ENCODE data around the gene SNCG.

SNCG gene

GRCh38 chr10:86962136-86962980, 4.0 kb downstream of the SNCG start:
- TF ChIP-seq, protein P1, sequence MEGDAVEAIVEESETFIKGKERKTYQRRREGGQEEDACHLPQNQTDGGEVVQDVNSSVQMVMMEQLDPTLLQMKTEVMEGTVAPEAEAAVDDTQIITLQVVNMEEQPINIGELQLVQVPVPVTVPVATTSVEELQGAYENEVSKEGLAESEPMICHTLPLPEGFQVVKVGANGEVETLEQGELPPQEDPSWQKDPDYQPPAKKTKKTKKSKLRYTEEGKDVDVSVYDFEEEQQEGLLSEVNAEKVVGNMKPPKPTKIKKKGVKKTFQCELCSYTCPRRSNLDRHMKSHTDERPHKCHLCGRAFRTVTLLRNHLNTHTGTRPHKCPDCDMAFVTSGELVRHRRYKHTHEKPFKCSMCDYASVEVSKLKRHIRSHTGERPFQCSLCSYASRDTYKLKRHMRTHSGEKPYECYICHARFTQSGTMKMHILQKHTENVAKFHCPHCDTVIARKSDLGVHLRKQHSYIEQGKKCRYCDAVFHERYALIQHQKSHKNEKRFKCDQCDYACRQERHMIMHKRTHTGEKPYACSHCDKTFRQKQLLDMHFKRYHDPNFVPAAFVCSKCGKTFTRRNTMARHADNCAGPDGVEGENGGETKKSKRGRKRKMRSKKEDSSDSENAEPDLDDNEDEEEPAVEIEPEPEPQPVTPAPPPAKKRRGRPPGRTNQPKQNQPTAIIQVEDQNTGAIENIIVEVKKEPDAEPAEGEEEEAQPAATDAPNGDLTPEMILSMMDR (IDR thresholded peaks at IDR 0.05; ENCODE audit: insufficient read depth, low read depth, low read length, missing control alignments): no peak
- no peak for DNase-seq (ENCODE audit: low read depth)

DNA sequence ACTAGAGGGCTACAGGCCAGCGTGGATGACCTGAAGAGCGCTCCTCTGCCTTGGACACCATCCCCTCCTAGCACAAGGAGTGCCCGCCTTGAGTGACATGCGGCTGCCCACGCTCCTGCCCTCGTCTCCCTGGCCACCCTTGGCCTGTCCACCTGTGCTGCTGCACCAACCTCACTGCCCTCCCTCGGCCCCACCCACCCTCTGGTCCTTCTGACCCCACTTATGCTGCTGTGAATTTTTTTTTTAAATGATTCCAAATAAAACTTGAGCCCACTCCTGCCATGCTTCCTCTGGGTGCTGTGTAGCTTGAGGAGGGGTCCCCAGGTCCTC, 4.5 kb downstream of the SNCG start:
- no peak for DNase-seq (ENCODE audit: low read depth)
- TF ChIP-seq, protein P1 (IDR thresholded peaks at IDR 0.05; ENCODE audit: insufficient read depth, low read depth, low read length, missing control alignments): no peak
- H3K4me3 ChIP-seq (ENCODE audit: low read length): no peak overlapping the region

More at GRCh38 chr10:86962136-86962980, 4.0 kb downstream of the SNCG start:
- no peak overlapping the region for H3K4me3 ChIP-seq (ENCODE audit: low read length)

GRCh38 chr10:86963341-86963919, 5.0 kb downstream of the SNCG start:
- TF ChIP-seq, protein P1 (IDR thresholded peaks at IDR 0.05; ENCODE audit: insufficient read depth, low read depth, low read length, missing control alignments): no peak
- H3K4me3 ChIP-seq (ENCODE audit: low read length): no peak overlapping the region
- DNase-seq (ENCODE audit: low read depth): no peak

DNA sequence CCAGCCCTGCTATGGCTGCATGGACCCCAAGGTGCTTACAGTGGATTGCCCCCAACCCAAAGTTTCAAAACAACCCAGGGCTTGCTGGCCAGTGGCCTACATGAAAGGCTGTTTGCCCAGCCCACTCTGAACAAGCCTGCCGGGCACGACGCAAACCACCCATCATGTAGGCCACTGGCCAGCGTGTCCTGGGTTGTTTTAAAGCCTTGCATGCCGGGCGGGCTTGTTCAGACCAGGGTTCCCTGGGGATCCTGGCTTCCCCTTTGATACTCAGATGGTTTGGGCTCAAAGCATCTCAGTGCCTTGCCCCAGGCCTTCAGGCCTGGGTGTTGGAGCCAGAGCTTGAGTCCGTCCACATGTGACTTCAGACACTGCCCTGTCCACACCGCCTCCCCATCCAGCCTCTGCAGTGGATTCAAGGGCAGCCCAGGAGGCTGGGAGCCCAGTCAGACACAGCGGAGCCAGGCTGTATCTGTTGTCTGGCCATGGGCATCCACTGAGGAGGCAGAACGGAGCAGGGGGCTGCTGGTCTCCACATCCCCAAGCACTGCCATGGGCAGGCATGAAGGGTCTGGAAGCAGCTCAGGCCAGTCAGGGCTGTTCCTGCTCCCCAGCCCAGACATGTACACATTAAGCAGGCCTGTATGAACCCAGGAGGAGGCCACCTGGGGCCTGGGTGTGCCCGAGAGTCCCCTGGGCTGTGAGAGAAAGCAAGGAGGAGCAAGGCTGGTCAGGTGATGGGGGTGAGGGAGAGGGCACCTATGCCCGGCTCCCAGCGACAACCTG, 5.9 kb downstream of the SNCG start:
- H3K4me3 ChIP-seq (ENCODE audit: low read length): no peak overlapping the region

GRCh38 chr10:86964847-86965190, 6.4 kb downstream of the SNCG start:
- H3K4me3 ChIP-seq (ENCODE audit: low read length): no peak overlapping the region
- TF ChIP-seq, protein P1 (IDR thresholded peaks at IDR 0.05; ENCODE audit: insufficient read depth, low read depth, low read length, missing control alignments): no peak
- no peak for DNase-seq (ENCODE audit: low read depth)

More for the DNA sequence above, 5.9 kb downstream of the SNCG start:
- TF ChIP-seq, protein P1 (IDR thresholded peaks at IDR 0.05; ENCODE audit: insufficient read depth, low read depth, low read length, missing control alignments): no peak
- DNase-seq (ENCODE audit: low read depth): no peak

DNA sequence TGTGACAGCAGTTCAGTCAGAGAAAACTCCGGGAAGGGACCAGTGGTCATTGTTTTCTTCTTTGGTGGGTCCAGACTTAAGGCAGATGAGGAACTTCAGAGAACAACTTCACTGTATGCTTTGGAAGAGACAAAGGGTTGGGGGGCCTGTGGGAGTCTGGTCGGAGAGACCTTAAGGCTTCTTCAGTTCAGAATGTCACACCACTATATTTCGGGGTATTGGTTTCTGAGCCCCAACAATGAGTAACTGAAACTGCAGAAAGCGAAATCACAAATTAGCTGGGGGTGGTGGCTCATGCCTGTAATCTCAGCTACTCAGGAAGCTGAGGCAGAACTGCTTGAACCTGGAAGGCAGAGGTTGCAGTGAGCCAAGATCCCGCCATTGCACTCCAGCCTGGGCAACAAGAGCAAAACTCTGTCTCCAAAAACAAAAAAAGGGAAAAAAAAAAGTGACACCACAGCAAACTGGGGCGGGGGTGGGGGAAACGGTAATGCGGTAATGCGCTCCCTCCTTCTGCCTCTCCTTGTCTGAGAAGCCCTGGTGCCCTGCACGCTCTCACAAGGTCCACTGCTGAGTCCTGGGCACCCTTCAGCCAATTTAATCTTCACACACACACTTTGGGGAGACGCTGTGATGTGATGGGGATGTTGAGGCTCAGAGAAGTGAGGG, 7.7 kb downstream of the SNCG start:
- TF ChIP-seq, protein P1 (IDR thresholded peaks at IDR 0.05; ENCODE audit: insufficient read depth, low read depth, low read length, missing control alignments): no peak
- no peak for DNase-seq (ENCODE audit: low read depth)
- H3K4me3 ChIP-seq (ENCODE audit: low read length): no peak overlapping the region
